Measurements from ENCODE around the gene NUP35.

GRCh38 chr2:183209395-183210028 is 85.3 kb downstream of the NUP35 start:
- TF ChIP-seq, protein P1, sequence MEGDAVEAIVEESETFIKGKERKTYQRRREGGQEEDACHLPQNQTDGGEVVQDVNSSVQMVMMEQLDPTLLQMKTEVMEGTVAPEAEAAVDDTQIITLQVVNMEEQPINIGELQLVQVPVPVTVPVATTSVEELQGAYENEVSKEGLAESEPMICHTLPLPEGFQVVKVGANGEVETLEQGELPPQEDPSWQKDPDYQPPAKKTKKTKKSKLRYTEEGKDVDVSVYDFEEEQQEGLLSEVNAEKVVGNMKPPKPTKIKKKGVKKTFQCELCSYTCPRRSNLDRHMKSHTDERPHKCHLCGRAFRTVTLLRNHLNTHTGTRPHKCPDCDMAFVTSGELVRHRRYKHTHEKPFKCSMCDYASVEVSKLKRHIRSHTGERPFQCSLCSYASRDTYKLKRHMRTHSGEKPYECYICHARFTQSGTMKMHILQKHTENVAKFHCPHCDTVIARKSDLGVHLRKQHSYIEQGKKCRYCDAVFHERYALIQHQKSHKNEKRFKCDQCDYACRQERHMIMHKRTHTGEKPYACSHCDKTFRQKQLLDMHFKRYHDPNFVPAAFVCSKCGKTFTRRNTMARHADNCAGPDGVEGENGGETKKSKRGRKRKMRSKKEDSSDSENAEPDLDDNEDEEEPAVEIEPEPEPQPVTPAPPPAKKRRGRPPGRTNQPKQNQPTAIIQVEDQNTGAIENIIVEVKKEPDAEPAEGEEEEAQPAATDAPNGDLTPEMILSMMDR (conservative IDR thresholded peaks at IDR 0.05; ENCODE audit: low read length), result no peak
- no peak for TF ChIP-seq EZH2phosphoT487 (IDR thresholded peaks at IDR 0.05; ENCODE audit: borderline replicate concordance, low read depth, low read length)
